Measurements from ENCODE around the gene BTBD10.
A peak's percentile ranks its signal among the peaks of the same experiment; 100 is the strongest.

DNA sequence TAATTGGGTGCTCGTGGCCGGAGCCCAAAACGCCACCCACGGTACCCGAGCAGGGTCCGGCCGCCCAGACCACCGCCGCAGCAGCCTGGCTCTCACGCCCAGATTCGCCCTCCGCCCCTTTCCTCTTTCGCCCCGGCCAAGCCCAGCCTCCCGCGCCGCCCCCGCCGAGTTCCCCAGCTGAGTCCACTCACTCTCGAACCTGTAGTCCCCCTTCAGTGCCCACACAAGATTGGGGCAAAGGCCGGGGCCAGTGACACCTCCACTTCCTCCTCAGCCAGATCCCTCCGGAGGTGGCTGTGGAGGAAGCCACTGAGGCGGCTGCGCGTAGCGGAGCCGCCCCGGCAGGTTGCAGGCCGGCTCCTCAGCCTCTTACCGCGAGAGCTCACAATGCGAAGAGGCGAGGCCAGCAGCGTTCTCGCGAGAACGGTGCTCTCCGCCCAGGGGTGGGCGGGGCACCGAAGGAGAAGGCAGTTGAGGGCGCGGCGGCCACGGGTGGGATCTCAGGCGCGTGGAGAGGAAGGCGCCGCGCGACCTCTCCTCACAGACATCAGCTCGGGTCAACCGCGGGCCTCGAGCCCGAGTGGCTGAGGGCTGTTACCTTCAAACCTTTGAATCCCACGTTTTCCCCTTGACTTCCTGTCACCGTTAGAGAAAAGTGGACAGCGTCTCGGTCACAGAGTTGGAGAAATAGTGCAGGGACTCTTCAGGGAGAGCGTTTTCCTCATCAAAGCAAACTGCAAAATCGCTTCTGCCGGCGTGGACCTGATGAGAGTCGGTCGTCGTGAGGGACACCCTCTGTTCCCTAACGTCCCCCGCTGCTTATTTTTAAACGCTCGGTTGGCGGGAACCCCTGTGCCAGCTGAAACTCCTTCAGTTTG lies at the start of gene BTBD10:
- TF ChIP-seq POLR2AphosphoS5 (IDR thresholded peaks at IDR 0.05; ENCODE audit: low read depth, low read length) = peak; percentile 97
- peak; percentile 96 for TF ChIP-seq POLR2A (IDR thresholded peaks at IDR 0.05; ENCODE audit: low read depth, low read length)

Measured in GM12891 (cell line).